HL-60 (cell line): ENCODE measurements around the gene CASQ1.

Experiments used
- DNase-seq, 2 experiments: peaks; one replicate each; pipeline ENCODE4 v3.0.0-alpha.2; 2010 to 2020; ENCODE audit warnings: low read depth in 1 of 2, low spot score in 1 of 2
- H3K27ac ChIP-seq: fragments of 250-450 bp; sonication (Bioruptor Pico); replicated peaks from 2 replicates; pipeline ENCODE4 v1.5.1; 2020; ENCODE audit warnings: mild to moderate bottlenecking, moderate library complexity
- H3K27me3 ChIP-seq: fragments of 250-450 bp; sonication (Bioruptor Pico); 2 replicates; pipeline ENCODE4 v1.5.1; 2021; ENCODE audit warnings: mild to moderate bottlenecking, moderate library complexity; ENCODE audit not compliant: insufficient read depth, poor library complexity, severe bottlenecking
- H3K4me3 ChIP-seq: replicated peaks from 2 replicates; pipeline ENCODE4 v1.5.1; 2011; ENCODE audit warnings: mild to moderate bottlenecking, control low read depth, low read length; ENCODE audit not compliant: insufficient read depth
- GABPA ChIP-seq: IDR thresholded peaks from 2 replicates; pipeline ENCODE4 v1.6.1; 2012; ENCODE audit warnings: low read depth
- POLR2AphosphoS5 ChIP-seq: IDR thresholded peaks from 2 replicates; pipeline ENCODE4 v1.6.1; 2012; ENCODE audit warnings: low read depth
- REST ChIP-seq: IDR thresholded peaks from 2 replicates; pipeline ENCODE4 v1.6.1; 2012; ENCODE audit warnings: low read depth; ENCODE audit not compliant: insufficient replicate concordance
- SPI1 ChIP-seq: IDR thresholded peaks from 2 replicates; pipeline ENCODE4 v1.6.1; 2012; ENCODE audit warnings: low read depth, mild to moderate bottlenecking, borderline replicate concordance
- TF ChIP-seq, protein P1 (sequence below): IDR thresholded peaks from one replicate; pipeline ENCODE4 v1.5.1; 2011; ENCODE audit warnings: low read length, control low read depth, inconsistent platforms; ENCODE audit not compliant: insufficient read depth

CASQ1 gene

GRCh38 chr1:160237558-160237957 lies 47.2 kb downstream of the CASQ1 start:
- Histone ChIP-seq H3K4me3 (no peak overlapping the region), H3K27me3 (no peaks in the 10 kb centered on the region), H3K27ac (no peak overlapping the region)
- TF ChIP-seq SPI1 (no peak), POLR2AphosphoS5 (no peak), GABPA (no peak), REST (no peak)
- TF ChIP-seq, protein P1, sequence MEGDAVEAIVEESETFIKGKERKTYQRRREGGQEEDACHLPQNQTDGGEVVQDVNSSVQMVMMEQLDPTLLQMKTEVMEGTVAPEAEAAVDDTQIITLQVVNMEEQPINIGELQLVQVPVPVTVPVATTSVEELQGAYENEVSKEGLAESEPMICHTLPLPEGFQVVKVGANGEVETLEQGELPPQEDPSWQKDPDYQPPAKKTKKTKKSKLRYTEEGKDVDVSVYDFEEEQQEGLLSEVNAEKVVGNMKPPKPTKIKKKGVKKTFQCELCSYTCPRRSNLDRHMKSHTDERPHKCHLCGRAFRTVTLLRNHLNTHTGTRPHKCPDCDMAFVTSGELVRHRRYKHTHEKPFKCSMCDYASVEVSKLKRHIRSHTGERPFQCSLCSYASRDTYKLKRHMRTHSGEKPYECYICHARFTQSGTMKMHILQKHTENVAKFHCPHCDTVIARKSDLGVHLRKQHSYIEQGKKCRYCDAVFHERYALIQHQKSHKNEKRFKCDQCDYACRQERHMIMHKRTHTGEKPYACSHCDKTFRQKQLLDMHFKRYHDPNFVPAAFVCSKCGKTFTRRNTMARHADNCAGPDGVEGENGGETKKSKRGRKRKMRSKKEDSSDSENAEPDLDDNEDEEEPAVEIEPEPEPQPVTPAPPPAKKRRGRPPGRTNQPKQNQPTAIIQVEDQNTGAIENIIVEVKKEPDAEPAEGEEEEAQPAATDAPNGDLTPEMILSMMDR = no peak
- no peak for DNase-seq

- DNase-seq = peak in 1 of 2 experiments; percentile 37
- Histone ChIP-seq H3K27ac (no peak overlapping the region), H3K27me3 (no peaks in the 10 kb centered on the region), H3K4me3 (no peak overlapping the region)
- TF ChIP-seq REST (no peak), SPI1 (no peak)
These were observed 48.0 kb downstream of the CASQ1 start for GRCh38 chr1:160238408-160238807.

DNA sequence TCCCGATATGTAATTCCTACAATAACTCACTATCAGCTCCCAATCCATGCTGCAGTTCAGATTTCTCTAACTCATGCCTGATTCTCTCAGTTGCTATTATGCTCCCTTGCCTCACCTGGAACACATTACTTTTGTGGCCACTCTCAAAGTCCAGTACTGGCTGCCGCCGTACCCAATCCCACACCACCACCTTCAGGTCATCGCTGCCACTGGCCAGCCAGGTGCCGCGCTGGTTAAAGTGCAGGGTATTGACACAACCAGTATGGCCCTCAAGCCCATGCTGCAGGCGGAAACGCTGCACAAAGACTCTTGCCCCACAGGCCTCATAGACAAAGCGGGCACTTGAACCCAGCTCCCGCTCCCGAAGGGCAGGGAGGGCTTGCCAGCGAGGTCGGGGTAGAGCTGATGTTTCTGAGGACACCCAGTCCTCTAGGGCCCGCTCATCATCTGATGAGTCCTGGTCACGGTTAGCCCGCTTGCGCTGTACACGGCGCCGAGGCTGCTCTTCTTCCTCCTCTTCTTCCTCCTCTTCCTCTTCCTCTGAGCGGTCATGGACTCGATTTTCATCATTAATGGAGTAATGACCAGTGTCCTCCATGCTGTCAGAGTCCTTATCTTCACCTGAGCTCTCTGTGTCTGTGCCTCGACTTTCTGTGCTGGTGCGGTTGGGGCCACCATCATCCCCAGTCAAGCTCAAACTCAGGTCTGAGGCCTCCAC lies 49.4 kb downstream of the CASQ1 start:
- no peak for TF ChIP-seq SPI1
- no peaks in the 10 kb centered on the region for H3K27me3 ChIP-seq
- no peak overlapping the region for H3K4me3 ChIP-seq
- H3K27ac ChIP-seq = no peak overlapping the region
- no peak for DNase-seq

GRCh38 chr1:160243767-160244166 lies 53.4 kb downstream of the CASQ1 start:
- Histone ChIP-seq H3K4me3 (no peak overlapping the region), H3K27me3 (no peaks in the 10 kb centered on the region), H3K27ac (no peak overlapping the region)
- TF ChIP-seq REST (no peak), SPI1 (no peak), GABPA (no peak), POLR2AphosphoS5 (no peak)
- TF ChIP-seq, protein P1 = no peak
- DNase-seq = no peak
